ENCODE results near the gene NSUN2.

The NSUN2 gene

GRCh38 chr5:6642655-6643054 lies 9.8 kb upstream of the NSUN2 start:
- DNase-seq, result no peak

GRCh38 chr5:6638236-6638635 lies 5.4 kb upstream of the NSUN2 start:
- no peak for DNase-seq

- DNase-seq, result no peak
Measured at GRCh38 chr5:6637590-6637989, 4.7 kb upstream of the NSUN2 start.

GRCh38 chr5:6637022-6637421 lies 4.2 kb upstream of the NSUN2 start:
- no peak for DNase-seq

- DNase-seq, result no peak
Measured at GRCh38 chr5:6636293-6636692, 3.4 kb upstream of the NSUN2 start.

GRCh38 chr5:6634788-6635430 lies 2.1 kb upstream of the NSUN2 start:
- no peak for DNase-seq

GRCh38 chr5:6634306-6634705 lies 1.5 kb upstream of the NSUN2 start:
- DNase-seq, result peak; percentile 16

GRCh38 chr5:6633469-6634245 lies 813 bp upstream of the NSUN2 start:
- DNase-seq, result peak; percentile 35

GRCh38 chr5:6632324-6632887 lies 438 bp downstream of the NSUN2 start:
- DNase-seq, result peak; percentile 48

- DNase-seq, result no peak
Measured at GRCh38 chr5:6631441-6631840, 1.4 kb downstream of the NSUN2 start.

- no peak for DNase-seq
Measured at GRCh38 chr5:6626508-6626907, 6.3 kb downstream of the NSUN2 start.

GRCh38 chr5:6623941-6624340 lies 8.9 kb downstream of the NSUN2 start:
- DNase-seq, result no peak

- DNase-seq, result no peak
Measured at GRCh38 chr5:6623228-6623627, 9.6 kb downstream of the NSUN2 start.

GRCh38 chr5:6616632-6617031 lies 16.2 kb downstream of the NSUN2 start:
- DNase-seq, result no peak

- no peak for DNase-seq
Measured at GRCh38 chr5:6615034-6615815, 17.6 kb downstream of the NSUN2 start.

GRCh38 chr5:6611334-6612256 lies 21.2 kb downstream of the NSUN2 start:
- DNase-seq, result no peak

GRCh38 chr5:6608016-6608415 lies 24.8 kb downstream of the NSUN2 start:
- no peak for DNase-seq

- DNase-seq, result no peak
Measured at GRCh38 chr5:6607559-6607936, 25.3 kb downstream of the NSUN2 start.

- no peak for DNase-seq
Measured at GRCh38 chr5:6606884-6607558, 25.8 kb downstream of the NSUN2 start.

- DNase-seq, result no peak
Measured at GRCh38 chr5:6604946-6605345, 27.9 kb downstream of the NSUN2 start.

- DNase-seq, result no peak
Measured at GRCh38 chr5:6604341-6604740, 28.5 kb downstream of the NSUN2 start.

GRCh38 chr5:6603643-6604042 lies 29.2 kb downstream of the NSUN2 start:
- DNase-seq, result no peak

Measured in EL (cell line).